ENCODE data around the gene ZNF346.

Gene ZNF346

GRCh38 chr5:177067503-177067902 is 45.0 kb downstream of the ZNF346 start:
- no peak for DNase-seq (ENCODE audit: low spot score)

- DNase-seq (ENCODE audit: low spot score): no peak
These were observed 48.2 kb downstream of the ZNF346 start for GRCh38 chr5:177070536-177071191.

GRCh38 chr5:177071666-177072385 is 49.3 kb downstream of the ZNF346 start:
- DNase-seq (ENCODE audit: low spot score): peak; percentile 85

GRCh38 chr5:177077335-177077734 is 54.8 kb downstream of the ZNF346 start:
- no peak for DNase-seq (ENCODE audit: low spot score)

- no peak for DNase-seq (ENCODE audit: low spot score)
These were observed 57.1 kb downstream of the ZNF346 start for GRCh38 chr5:177079606-177080005.

GRCh38 chr5:177080265-177080664 is 57.8 kb downstream of the ZNF346 start:
- DNase-seq (ENCODE audit: low spot score): no peak

GRCh38 chr5:177081859-177082258 is 59.4 kb downstream of the ZNF346 start:
- no peak for DNase-seq (ENCODE audit: low spot score)

GRCh38 chr5:177083357-177083756 is 60.9 kb downstream of the ZNF346 start:
- DNase-seq (ENCODE audit: low spot score): no peak

- no peak for DNase-seq (ENCODE audit: low spot score)
These were observed 61.7 kb downstream of the ZNF346 start for GRCh38 chr5:177084175-177084574.

GRCh38 chr5:177085985-177086653 is 63.6 kb downstream of the ZNF346 start:
- DNase-seq (ENCODE audit: low spot score): no peak

GRCh38 chr5:177086654-177087397 is 64.3 kb downstream of the ZNF346 start, which contains the start of gene FGFR4:
FGFR4 (plus strand) TSS chr5:177086915; CDS start chr5:177089603, 2,688 bp downstream.
- peak; percentile 69 for DNase-seq (ENCODE audit: low spot score)

- no peak for DNase-seq (ENCODE audit: low spot score)
These were observed 65.0 kb downstream of the ZNF346 start for GRCh38 chr5:177087398-177088005.

GRCh38 chr5:177089127-177089526 is 66.6 kb downstream of the ZNF346 start:
- DNase-seq (ENCODE audit: low spot score): no peak

- DNase-seq (ENCODE audit: low spot score): no peak
These were observed 67.5 kb downstream of the ZNF346 start for GRCh38 chr5:177089825-177090641.

- DNase-seq (ENCODE audit: low spot score): no peak
These were observed 68.3 kb downstream of the ZNF346 start for GRCh38 chr5:177090813-177091212.

GRCh38 chr5:177091232-177091631 is 68.7 kb downstream of the ZNF346 start:
- DNase-seq (ENCODE audit: low spot score): no peak

- no peak for DNase-seq (ENCODE audit: low spot score)
These were observed 69.9 kb downstream of the ZNF346 start for GRCh38 chr5:177092178-177093081.

GRCh38 chr5:177093082-177093712 is 70.7 kb downstream of the ZNF346 start:
- no peak for DNase-seq (ENCODE audit: low spot score)

GRCh38 chr5:177093803-177094202 is 71.3 kb downstream of the ZNF346 start:
- DNase-seq (ENCODE audit: low spot score): no peak
